ENCODE data around the gene RBM8A.

RBM8A gene

GRCh38 chr1:145964328-145965118, 37.2 kb upstream of the RBM8A start, which contains the start of the genes ANKRD34A and POLR3GL (continued):
- TF ChIP-seq BCL11B (tag by site-specific recombination; IDR thresholded peaks at IDR 0.05; ENCODE audit: low read depth): no peak
- no peak for TF ChIP-seq ZNF830 (tag by site-specific recombination; IDR thresholded peaks at IDR 0.05; ENCODE audit: low read depth)
- TF ChIP-seq KLF17 (tag by site-specific recombination; IDR thresholded peaks at IDR 0.05): no peak
- TF ChIP-seq ZBTB49 (tag by site-specific recombination; IDR thresholded peaks at IDR 0.05; ENCODE audit: low read depth): no peak
- TF ChIP-seq ZNF112 (tag by site-specific recombination; IDR thresholded peaks at IDR 0.05): no peak
- TF ChIP-seq ZNF76 (tag by site-specific recombination; IDR thresholded peaks at IDR 0.05; ENCODE audit: borderline replicate concordance, low read depth): no peak
- no peak for TF ChIP-seq ZBTB21 (tag by site-specific recombination; IDR thresholded peaks at IDR 0.05)
- no peak for TF ChIP-seq GLI4 (tag by site-specific recombination; IDR thresholded peaks at IDR 0.05)
- TF ChIP-seq ZNF174 (tag by site-specific recombination; IDR thresholded peaks at IDR 0.05): no peak
- no peak for TF ChIP-seq ZNF354C (tag by site-specific recombination; IDR thresholded peaks at IDR 0.05; ENCODE audit: borderline replicate concordance, low read depth)
- TF ChIP-seq ZNF362 (tag by site-specific recombination; IDR thresholded peaks at IDR 0.05): no peak
- no peak for TF ChIP-seq YY1 (tag by site-specific recombination; IDR thresholded peaks at IDR 0.05)
- no peak for TF ChIP-seq TSHZ1 (tag by site-specific recombination; IDR thresholded peaks at IDR 0.05; ENCODE audit: borderline replicate concordance)
- no peak for TF ChIP-seq ZNF416 (tag by site-specific recombination; IDR thresholded peaks at IDR 0.05)
- no peak for TF ChIP-seq ZNF791 (tag by site-specific recombination; IDR thresholded peaks at IDR 0.05)
- TF ChIP-seq ZNF549 (tag by site-specific recombination; IDR thresholded peaks at IDR 0.05): no peak
- peak; percentile 39; the same call in 1 of the 2 replicates for TF ChIP-seq ZEB2 (tag by site-specific recombination; IDR thresholded peaks at IDR 0.05)
- TF ChIP-seq ZNF148 (tag by site-specific recombination; IDR thresholded peaks at IDR 0.05; ENCODE audit: borderline replicate concordance): no peak
- TF ChIP-seq GLIS1 (tag by site-specific recombination; IDR thresholded peaks at IDR 0.05): no peak
- TF ChIP-seq ZSCAN16 (tag by site-specific recombination; IDR thresholded peaks at IDR 0.05): no peak
- TF ChIP-seq GLIS2 (tag by site-specific recombination; IDR thresholded peaks at IDR 0.05): 0 out of 2 replicates have a peak, but pooled peaks have one; percentile 29
- TF ChIP-seq PATZ1 (tag by site-specific recombination; IDR thresholded peaks at IDR 0.05): 0 out of 2 replicates have a peak, but pooled peaks have one; percentile 26
- TF ChIP-seq ZNF404 (tag by site-specific recombination; IDR thresholded peaks at IDR 0.05): no peak
- TF ChIP-seq ZNF292 (tag by site-specific recombination; IDR thresholded peaks at IDR 0.05; ENCODE audit: borderline replicate concordance, low read depth): no peak
- TF ChIP-seq ZNF132 (tag by site-specific recombination; IDR thresholded peaks at IDR 0.05; ENCODE audit: borderline replicate concordance): no peak
- TF ChIP-seq EGR2 (tag by site-specific recombination; IDR thresholded peaks at IDR 0.05; ENCODE audit: low read depth): no peak
- TF ChIP-seq ZNF600 (tag by site-specific recombination; IDR thresholded peaks at IDR 0.05): no peak
